C4-2B (cell line): ENCODE measurements around the gene MN1.

ENCODE experiments used
- ZFX ChIP-seq: fragments of 450-650 bp; IDR thresholded peaks from 2 replicates; pipeline ENCODE4 v1.6.1; 2017
- TF ChIP-seq, protein P1 (sequence below): fragments of 450-650 bp; conservative IDR thresholded peaks from 2 replicates; pipeline ENCODE4 v1.5.1; 2017; ENCODE audit warnings: mild to moderate bottlenecking

DNA sequence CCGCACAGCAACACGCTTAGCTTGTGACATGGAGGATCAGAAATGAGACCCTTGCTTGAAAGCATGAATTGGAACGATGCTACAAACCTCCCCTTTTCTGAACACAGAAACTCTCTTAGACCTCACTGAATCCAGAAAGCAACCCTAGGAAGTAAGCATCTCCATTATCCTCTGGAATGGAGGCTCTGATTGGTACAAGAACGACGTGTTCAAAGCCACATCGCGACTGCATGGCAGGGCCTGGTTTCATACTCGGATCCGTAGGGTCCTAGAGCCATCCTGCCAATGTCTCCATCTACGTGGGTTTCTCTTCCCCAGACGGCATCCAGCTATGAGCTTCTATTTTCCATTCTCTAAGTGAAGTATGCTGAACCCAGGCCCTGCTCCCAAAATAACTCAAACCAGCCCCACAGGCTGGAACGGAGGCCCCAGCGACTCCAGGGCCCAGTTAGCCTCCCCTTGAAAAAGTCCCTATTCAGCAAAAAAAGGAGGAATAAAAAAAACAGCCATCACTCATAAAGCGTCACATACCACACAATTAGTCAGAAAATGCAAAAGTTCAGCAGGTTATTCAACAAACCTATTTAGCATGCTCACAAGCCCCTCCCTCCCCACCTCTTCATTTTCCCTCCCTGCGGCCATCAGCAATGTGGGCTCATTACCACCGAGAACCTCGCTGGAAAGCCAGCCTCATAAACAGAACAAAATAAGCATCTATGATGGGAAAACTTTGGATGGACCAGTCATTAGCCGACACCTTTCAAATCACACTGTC is 7.1 kb upstream of the MN1 start:
- TF ChIP-seq, protein P1, sequence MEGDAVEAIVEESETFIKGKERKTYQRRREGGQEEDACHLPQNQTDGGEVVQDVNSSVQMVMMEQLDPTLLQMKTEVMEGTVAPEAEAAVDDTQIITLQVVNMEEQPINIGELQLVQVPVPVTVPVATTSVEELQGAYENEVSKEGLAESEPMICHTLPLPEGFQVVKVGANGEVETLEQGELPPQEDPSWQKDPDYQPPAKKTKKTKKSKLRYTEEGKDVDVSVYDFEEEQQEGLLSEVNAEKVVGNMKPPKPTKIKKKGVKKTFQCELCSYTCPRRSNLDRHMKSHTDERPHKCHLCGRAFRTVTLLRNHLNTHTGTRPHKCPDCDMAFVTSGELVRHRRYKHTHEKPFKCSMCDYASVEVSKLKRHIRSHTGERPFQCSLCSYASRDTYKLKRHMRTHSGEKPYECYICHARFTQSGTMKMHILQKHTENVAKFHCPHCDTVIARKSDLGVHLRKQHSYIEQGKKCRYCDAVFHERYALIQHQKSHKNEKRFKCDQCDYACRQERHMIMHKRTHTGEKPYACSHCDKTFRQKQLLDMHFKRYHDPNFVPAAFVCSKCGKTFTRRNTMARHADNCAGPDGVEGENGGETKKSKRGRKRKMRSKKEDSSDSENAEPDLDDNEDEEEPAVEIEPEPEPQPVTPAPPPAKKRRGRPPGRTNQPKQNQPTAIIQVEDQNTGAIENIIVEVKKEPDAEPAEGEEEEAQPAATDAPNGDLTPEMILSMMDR: no peak
- no peak for TF ChIP-seq ZFX
